SW 1271 (cell line): ENCODE measurements around the gene TNFRSF8.

Experiments
- DNase-seq, 2 experiments: peaks; one replicate each; lab custom pipeline; 2025; lab: John Stamatoyannopoulos, UW

TNFRSF8 gene

DNA sequence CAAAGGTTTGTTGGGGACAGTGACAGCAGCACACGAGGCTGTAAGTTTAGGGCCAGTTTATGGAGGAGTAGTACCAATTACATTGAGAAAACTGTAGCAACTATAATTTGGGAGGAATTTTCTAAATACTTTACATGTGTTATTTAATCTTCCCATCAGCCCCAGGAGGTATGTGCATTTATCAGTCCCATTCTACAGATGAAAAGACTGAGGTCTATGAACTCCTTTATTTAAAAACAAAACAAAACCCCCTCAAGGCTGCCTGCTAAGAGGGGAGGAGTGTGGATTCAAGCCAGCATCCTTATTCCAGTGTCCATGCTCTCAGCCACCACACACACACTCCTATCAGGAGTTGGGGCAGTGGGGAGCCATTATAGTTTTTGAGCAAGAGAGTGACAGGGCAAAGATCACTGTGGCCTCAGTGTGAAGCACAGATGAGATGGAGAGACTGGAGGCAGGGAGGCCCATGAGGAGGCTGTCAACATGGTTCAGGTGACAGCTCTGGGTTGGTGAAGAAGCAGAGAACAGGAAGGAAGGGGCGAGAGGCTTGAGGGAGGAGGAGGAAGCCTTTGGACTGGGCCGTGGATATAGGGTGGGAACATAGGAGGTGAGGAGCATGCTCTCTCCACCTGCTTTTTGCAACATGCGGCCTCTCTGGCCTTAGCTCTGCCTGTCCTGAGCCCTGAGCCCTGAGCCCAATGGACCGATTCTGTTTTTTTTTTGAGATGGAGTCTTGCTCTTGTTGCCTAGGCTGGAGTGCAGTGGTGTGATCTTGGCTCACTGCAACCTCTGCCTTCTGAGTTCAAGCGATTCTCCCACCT lies 113.4 kb downstream of the TNFRSF8 start:
- no peak for DNase-seq

GRCh38 chr1:12177156-12177998 lies 114.3 kb downstream of the TNFRSF8 start:
- DNase-seq: no peak

DNA sequence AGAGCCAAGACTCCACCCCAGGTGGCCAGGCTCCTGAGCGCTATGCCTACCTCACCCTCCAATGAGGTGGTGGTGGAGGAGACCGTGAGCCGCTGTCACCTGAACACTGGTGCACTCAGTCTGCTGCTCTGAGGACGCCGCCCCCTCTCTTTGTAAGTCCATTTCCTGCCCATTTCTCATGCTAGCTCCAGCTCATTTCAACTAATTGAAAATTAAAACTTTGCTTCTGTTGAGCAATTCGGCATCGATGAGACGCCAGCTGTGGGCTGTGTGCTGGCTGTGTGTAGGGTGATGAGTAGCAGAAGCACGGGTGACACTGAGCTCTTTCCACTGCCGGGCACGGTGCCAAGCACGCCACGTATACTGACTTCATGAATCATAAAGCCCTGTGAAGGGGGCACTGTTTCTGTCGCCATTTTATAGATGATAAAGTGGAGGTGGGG lies 114.9 kb downstream of the TNFRSF8 start:
- DNase-seq: no peak

DNA sequence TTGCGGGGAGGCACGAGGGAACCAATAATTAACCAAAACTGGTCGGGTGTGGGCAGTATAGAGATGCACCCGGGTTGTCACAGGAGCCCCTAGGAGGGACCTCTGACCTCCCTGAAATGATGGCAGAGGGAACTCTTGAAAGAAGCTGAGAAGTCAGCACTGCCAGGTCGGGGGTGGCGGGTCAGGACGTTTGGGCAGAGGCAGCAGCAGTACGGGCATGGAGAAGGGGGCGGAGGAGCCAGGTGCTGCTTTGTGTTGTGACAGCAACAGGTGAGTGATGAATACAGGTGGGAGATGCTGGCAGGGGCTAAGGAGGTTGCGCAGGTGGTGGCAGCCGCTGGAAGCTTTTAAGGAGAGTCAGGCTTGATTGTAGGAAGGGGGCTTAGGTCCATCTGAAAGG lies 115.4 kb downstream of the TNFRSF8 start:
- no peak for DNase-seq

- peak in 1 of 2 experiments; percentile 6 for DNase-seq
Observed at GRCh38 chr1:12179111-12179519, 116.0 kb downstream of the TNFRSF8 start.

- DNase-seq: no peak
Observed at GRCh38 chr1:12179676-12180075, 116.6 kb downstream of the TNFRSF8 start.

DNA sequence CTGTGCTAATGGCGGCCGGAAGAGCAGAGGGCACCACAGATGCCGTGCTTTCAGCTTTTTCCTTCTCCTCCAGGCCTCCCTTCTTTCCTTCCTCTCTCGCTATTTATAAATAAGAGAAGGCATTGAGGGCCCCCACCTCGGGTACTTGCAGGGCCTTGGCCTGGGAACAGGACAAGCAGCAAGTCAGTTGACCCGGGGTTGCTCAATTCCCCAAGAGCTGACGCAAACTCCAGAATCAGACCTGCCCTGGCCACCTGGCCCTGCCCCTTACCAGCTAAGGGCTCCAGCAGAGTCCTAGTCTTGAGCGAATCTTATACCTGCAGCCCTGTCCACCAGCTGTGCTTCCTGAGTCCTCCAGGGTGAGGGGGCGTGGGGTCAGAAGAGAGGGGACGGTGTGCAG lies 117.2 kb downstream of the TNFRSF8 start:
- DNase-seq: no peak

DNA sequence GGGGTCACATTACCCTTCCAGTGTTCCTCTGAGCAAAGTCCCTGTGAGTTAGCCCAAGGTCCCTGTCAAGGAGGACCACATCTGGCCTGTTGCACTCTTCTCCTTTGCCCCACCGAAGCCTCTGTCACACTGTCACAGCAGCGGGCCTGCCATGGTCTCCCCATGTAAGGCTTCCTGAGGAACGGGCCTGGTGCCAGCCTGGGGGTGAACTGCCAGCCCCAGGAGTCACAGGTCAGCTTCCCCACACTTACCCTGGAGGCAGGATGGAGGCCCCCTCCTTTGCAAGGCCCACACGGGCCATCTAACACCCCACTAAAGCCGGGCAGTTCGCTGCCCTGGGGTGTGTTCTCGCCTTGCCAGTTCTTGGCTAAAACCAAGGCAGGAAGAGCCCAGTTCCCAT lies 117.8 kb downstream of the TNFRSF8 start:
- DNase-seq: no peak

- DNase-seq: no peak
Observed at GRCh38 chr1:12181568-12181967, 118.5 kb downstream of the TNFRSF8 start.

GRCh38 chr1:12182410-12182984 lies 119.4 kb downstream of the TNFRSF8 start:
- DNase-seq: no peak

- DNase-seq: no peak
Observed at GRCh38 chr1:12183095-12183794, 120.1 kb downstream of the TNFRSF8 start.

GRCh38 chr1:12184008-12184681 lies 121.0 kb downstream of the TNFRSF8 start:
- no peak for DNase-seq

- no peak for DNase-seq
Observed at GRCh38 chr1:12185036-12185917, 122.2 kb downstream of the TNFRSF8 start.

DNA sequence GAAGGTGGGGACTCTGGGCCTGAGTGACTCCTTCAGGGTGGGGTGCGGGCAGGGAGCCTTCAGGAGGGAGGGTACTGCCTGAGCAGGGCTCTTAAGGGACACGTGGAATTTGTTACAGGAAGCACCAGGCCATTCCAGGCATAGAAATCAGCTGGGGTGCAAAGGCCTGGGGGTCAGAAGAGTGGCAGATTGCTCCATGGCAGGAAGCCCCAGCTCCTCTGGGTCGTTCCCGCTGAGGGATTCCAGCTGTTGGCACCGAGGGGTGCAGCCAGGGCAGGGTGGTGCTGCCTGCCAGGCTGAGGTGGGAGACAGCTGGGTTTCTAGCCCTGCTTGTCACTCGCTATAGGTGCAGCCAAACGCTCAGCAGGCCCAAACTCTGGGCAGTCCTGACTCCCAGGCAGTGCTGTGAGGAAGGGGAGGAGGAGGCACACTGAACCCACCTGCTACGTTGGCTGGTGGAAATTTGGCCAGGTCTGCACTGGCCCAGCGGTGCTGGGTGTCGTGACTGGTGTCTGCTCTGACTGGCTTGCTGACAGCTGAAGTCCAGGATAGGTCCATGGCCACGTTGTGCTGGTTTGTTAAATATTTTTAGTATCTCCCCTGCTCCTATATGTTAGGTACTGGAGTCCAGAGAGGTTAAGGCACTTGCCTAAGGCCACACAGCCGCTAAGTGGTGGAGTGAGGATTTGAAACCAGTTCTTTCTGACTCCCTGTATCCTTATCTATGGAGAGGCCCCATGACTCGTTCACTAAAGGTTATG lies 123.0 kb downstream of the TNFRSF8 start:
- no peak for DNase-seq

DNA sequence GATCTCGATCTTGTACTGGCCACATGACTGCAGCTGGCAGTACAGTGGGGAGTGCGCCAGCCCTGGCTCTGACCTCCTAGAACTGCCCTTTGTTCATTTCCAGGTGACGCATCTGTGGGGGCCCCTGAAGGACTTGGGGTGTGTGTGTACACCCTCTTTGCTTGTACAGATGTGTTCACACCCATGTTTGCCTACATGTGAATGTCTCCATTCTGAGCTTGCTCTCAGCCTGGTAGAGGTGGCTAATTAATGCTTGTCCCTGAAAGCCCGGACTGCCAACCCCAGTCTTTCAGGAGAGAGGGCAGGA lies 123.5 kb downstream of the TNFRSF8 start:
- DNase-seq: no peak

GRCh38 chr1:12188115-12188514 lies 125.0 kb downstream of the TNFRSF8 start:
- DNase-seq: no peak

DNA sequence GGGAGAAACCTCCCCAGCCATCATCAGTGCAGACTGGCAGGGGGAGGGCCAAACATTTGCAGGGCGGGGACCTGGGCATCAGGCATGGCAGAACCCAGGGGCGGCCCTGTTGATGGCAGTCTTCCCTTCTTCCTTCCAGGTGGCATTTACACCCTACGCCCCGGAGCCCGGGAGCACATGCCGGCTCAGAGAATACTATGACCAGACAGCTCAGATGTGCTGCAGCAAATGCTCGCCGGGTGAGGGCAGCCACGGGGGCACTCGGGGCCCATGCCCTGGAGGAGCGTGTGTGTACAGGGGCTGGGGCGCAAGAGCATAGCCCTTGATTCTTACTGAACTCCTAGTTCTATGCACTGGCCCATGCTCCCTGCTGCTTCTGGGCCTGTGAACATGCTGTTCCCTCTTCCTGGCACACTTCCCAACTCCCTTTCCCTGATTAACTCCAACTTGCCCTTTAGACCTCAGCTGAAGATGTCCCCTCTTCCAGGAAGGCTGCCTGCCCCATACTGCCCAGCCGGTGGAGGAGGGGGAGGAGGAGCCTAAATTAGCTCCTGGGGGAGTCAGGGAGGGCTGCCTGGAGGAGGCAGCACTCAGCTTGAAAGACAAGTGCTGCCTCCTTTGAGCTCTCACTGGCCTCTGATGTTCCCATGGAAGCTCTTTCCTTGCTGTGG lies 125.7 kb downstream of the TNFRSF8 start:
- DNase-seq: no peak

DNA sequence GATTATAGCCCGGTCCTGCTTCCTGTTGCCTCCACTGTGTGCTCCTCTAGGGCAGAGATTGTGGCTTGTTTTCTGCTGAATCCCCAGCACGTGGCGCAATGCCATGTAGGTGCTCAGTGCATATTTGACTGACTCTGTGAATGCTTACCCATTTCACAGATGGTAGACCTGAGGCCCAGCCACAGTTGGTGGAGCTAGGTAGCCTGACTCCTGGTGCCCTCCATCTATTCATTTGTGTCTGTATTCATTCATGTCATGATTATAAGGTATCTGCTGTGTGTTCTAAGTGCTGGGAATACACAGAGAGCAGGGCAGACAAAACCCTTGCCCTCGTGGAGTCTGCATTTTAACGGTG lies 126.2 kb downstream of the TNFRSF8 start:
- DNase-seq: no peak

GRCh38 chr1:12191242-12192032 lies 128.3 kb downstream of the TNFRSF8 start:
- DNase-seq: no peak
